Right lobe of liver (tissue), 6 donors: ENCODE measurements around the gene LRRC55. TPM values are rescaled to one million over a fixed set of nuclear protein-coding genes. Genes with fewer than 3 reads are reported as not detected.

Experiments used
- ATAC-seq, 4 donors: fragments of 200-7000 bp; cut with Tn5 transposase; one replicate each; pipeline ENCODE4 v1.9.1; 2020; ENCODE audit warnings: mild to moderate bottlenecking in 4 of 4, moderate library complexity in 4 of 4
- DNase-seq, 3 donors: peaks; one replicate each; pipeline ENCODE4 v3.0.0-alpha.2; 2020
- H3K27ac ChIP-seq, 3 donors: fragments of 200-600 bp; one replicate each; pipeline ENCODE4 v1.8.0; 2022
- H3K27me3 ChIP-seq, 2 donors: fragments of 200-600 bp; one replicate each; pipeline ENCODE4 v1.8.0; 2022
- H3K36me3 ChIP-seq, 4 donors: fragments of 200-600 bp; sonication (generic) in 1 of 4; one replicate each; pipeline versions ENCODE4 v1.5.1 to v1.8.0; 2017 to 2022; ENCODE audit warnings: control low read depth in 1 of 4
- H3K4me1 ChIP-seq, 4 donors: fragments of 200-600 bp; sonication (generic) in 1 of 4; one replicate each; pipeline versions ENCODE4 v1.5.1 to v1.8.0; 2017 to 2022; ENCODE audit warnings: control low read depth in 1 of 4
- H3K4me3 ChIP-seq, 3 donors: fragments of 200-600 bp; one replicate each; pipeline ENCODE4 v1.8.0; 2022
- H3K9me3 ChIP-seq, 4 donors: fragments of 200-600 bp; sonication (generic) in 1 of 4; one replicate each; pipeline versions ENCODE4 v1.5.1 to v1.8.0; 2017 to 2022; ENCODE audit warnings: control low read depth in 1 of 4
- POLR2A ChIP-seq: fragments of 450-650 bp; IDR thresholded peaks from one replicate; pipeline ENCODE4 v1.6.1; 2017; ENCODE audit warnings: antibody characterized with exemption, mild to moderate bottlenecking
- WGBS: methylation state at CpG from one replicate; pipeline ENCODE4 v1.1.6; 2018; ENCODE audit warnings: low coverage, low lambda C conversion rate; ENCODE audit not compliant: insufficient coverage; ENCODE audit errors: missing lambda C conversion rate; 5-methylcytosine and 5-hydroxymethylcytosine counted together
- intact Hi-C, 2 donors: fragments of 100-400 bp; cut with DNase I; formaldehyde crosslinking; loops; one replicate each; pipeline versions ENCODE4 v1.11.2 to v1.14.1; 2022
- total RNA-seq, 6 experiments: library from RNA; depleted of rRNA in 2 of 6; stranded (reverse); fragments of >200 nt in 2 of 6; fragmentation: NEBNext Ultra II Directional in 3 of 6; extraction: Animal tissue kit (Norgen Biotek cat#: 25700) in 3 of 6; gene quantifications; one replicate each; pipeline versions ENCODE4 v1.1.0 to v1.2.4, GENCODE V29; 2016 to 2023
- TF ChIP-seq, protein P1 (sequence below), 4 donors: fragments of 200-600 bp in 3 of 4; fragments of 450-650 bp in 1 of 4; IDR thresholded peaks; one replicate each; pipeline versions ENCODE4 v1.5.1 to v1.8.0; 2016 to 2022; ENCODE audit warnings: antibody characterized with exemption in 4 of 4, mild to moderate bottlenecking in 2 of 4
- donor health status: DM: no; HTN: yes; CAD: no.
- donor health status: DM: no; HTN: no; CAD: no.
- donor health status: DM: no; HTN: no; CAD: no.
- donor health status: DM: no; HTN: yes; CAD: no.
- donor health status: DM: no; HTN: yes; CAD: no.

LRRC55 gene
- total RNA-seq, 6 experiments from 2014 or later, result 0.06 to 0.71 (median 0.13) TPM; not detected in 1

- 77% methylated on average over 2 of the region's 2 CpGs for WGBS
- intact Hi-C loops, result no loop called here
- no peak overlapping the region for H3K27ac ChIP-seq
- no peaks in the 10 kb centered on the region for H3K36me3 ChIP-seq
- H3K27me3 ChIP-seq, result no peaks in the 10 kb centered on the region
- no peaks in the 10 kb centered on the region for H3K4me1 ChIP-seq
- no peak for TF ChIP-seq POLR2A
- TF ChIP-seq, protein P1, sequence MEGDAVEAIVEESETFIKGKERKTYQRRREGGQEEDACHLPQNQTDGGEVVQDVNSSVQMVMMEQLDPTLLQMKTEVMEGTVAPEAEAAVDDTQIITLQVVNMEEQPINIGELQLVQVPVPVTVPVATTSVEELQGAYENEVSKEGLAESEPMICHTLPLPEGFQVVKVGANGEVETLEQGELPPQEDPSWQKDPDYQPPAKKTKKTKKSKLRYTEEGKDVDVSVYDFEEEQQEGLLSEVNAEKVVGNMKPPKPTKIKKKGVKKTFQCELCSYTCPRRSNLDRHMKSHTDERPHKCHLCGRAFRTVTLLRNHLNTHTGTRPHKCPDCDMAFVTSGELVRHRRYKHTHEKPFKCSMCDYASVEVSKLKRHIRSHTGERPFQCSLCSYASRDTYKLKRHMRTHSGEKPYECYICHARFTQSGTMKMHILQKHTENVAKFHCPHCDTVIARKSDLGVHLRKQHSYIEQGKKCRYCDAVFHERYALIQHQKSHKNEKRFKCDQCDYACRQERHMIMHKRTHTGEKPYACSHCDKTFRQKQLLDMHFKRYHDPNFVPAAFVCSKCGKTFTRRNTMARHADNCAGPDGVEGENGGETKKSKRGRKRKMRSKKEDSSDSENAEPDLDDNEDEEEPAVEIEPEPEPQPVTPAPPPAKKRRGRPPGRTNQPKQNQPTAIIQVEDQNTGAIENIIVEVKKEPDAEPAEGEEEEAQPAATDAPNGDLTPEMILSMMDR (IDR thresholded peaks at IDR 0.05), result no peak
- no peak overlapping the region for H3K4me3 ChIP-seq
- ATAC-seq, result no peak
- DNase-seq, result no peak
- H3K9me3 ChIP-seq, result no peaks in the 10 kb centered on the region
Observed at GRCh38 chr11:57197762-57198161, 16.0 kb downstream of the LRRC55 start.

DNA sequence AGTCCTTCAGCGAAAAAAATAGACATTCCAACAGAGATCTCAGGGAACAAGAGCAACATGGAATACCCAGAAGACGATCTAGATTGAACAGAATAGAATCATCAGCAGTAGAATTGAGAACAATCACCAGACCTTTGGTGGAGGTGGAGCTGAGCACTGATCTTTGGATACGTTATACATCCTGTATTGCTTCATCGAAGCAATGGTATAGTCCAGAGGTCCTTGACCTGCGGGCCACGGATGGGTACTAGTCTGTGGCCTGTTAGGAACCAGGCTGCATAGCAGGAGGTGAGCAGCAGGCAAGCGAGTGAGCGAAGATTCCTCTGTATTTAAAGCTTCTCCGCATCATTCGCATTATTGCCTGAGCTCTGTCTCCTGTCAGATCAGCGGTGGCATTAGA lies 17.6 kb downstream of the LRRC55 start:
- WGBS, result 63% methylated on average over 6 of the region's 11 CpGs
- intact Hi-C loops, result no loop called here
- no peak for DNase-seq
- H3K4me1 ChIP-seq, result no peaks in the 10 kb centered on the region
- no peaks in the 10 kb centered on the region for H3K27me3 ChIP-seq
- no peak overlapping the region for H3K4me3 ChIP-seq
- ATAC-seq, result no peak
- H3K27ac ChIP-seq, result no peak overlapping the region
- TF ChIP-seq, protein P1 (IDR thresholded peaks at IDR 0.05), result no peak
- no peak for TF ChIP-seq POLR2A
- no peaks in the 10 kb centered on the region for H3K36me3 ChIP-seq
- no peaks in the 10 kb centered on the region for H3K9me3 ChIP-seq

- Histone ChIP-seq H3K4me3 (no peak overlapping the region), H3K36me3 (no peaks in the 10 kb centered on the region), H3K4me1 (no peaks in the 10 kb centered on the region), H3K27ac (peak overlapping the region in 1 of 3 donors; percentile 18), H3K9me3 (no peaks in the 10 kb centered on the region), H3K27me3 (no peaks in the 10 kb centered on the region)
- TF ChIP-seq POLR2A, result no peak
- TF ChIP-seq, protein P1 (IDR thresholded peaks at IDR 0.05), result no peak
- intact Hi-C loops, result no loop called here
- ATAC-seq, result peak in 3 of 4 donors; percentile 18 to 40 (median 32)
- 28% methylated on average over 6 of the region's 7 CpGs for WGBS
- DNase-seq, result no peak
Observed at GRCh38 chr11:57200917-57201316, 19.2 kb downstream of the LRRC55 start.

GRCh38 chr11:57202281-57202680 lies 20.5 kb downstream of the LRRC55 start:
- 58% methylated on average over 3 of the region's 10 CpGs for WGBS
- H3K4me1 ChIP-seq, result no peaks in the 10 kb centered on the region
- no peaks in the 10 kb centered on the region for H3K9me3 ChIP-seq
- ATAC-seq (no peak), DNase-seq (no peak)
- H3K27me3 ChIP-seq, result no peaks in the 10 kb centered on the region
- no peak overlapping the region for H3K4me3 ChIP-seq
- no peaks in the 10 kb centered on the region for H3K36me3 ChIP-seq
- no peak for TF ChIP-seq POLR2A
- TF ChIP-seq, protein P1 (IDR thresholded peaks at IDR 0.05), result no peak
- no peak overlapping the region for H3K27ac ChIP-seq
- intact Hi-C loops, result no loop called here

- WGBS, result 36% methylated on average over 2 of the region's 3 CpGs
- no peaks in the 10 kb centered on the region for H3K9me3 ChIP-seq
- H3K27me3 ChIP-seq, result no peaks in the 10 kb centered on the region
- H3K36me3 ChIP-seq, result no peaks in the 10 kb centered on the region
- ATAC-seq (peak; percentile 72 to 73 (median 72)), DNase-seq (peak in 2 of 3 donors; percentile 35 to 67)
- TF ChIP-seq, protein P1 (IDR thresholded peaks at IDR 0.05), result no peak
- no peak for TF ChIP-seq POLR2A
- H3K4me3 ChIP-seq, result no peak overlapping the region
- no peak overlapping the region for H3K27ac ChIP-seq
- no peaks in the 10 kb centered on the region for H3K4me1 ChIP-seq
- intact Hi-C loops, result no loop called here
Observed at GRCh38 chr11:57203359-57203758, 21.6 kb downstream of the LRRC55 start.
